Muscle of back (tissue), 13 donors: ENCODE measurements around the gene SMTN. TPM values are rescaled to one million over a fixed set of nuclear protein-coding genes. Genes with fewer than 3 reads are reported as not detected.
"Not testable (repeated sequence)": the region's sequence is repeated elsewhere in the genome, so short reads cannot be mapped to it uniquely, and the experiment has no call there.

ENCODE experiments used
- DNase-seq, 3 donors: peaks; one replicate each; pipeline versions ENCODE4 v3.0.0 to v3.0.0-alpha.2; 2013
- long read RNA-seq, 9 donors: transcript quantifications; one replicate each; lab custom pipeline, GENCODE V29; 2026
- polyA plus RNA-seq, 10 donors: library from polyadenylated mRNA; unstranded; fragments of 120-200 nt; gene quantifications; one replicate each; pipeline ENCODE4 v1.2.1, GENCODE V29; 2013; ENCODE audit not compliant: insufficient read length in 10 of 10

Gene SMTN
- polyA plus RNA-seq = 100 to 1,000 TPM in 9 of 10 donors, 10 to 100 TPM in 1; 98.8 to 216 (median 189) TPM
- long read RNA-seq, donor 1, transcript SMTN-204 (9 exons, 1,735 nt) = major isoform, 17 of 55 reads
- long read RNA-seq, donor 1, partial matches to known transcripts = 34 of 55 reads
- long read RNA-seq, donor 1, other reads (novel, unspliced or antisense) = 0 of 55 reads
- long read RNA-seq, donor 2, transcript SMTN-204 (9 exons, 1,735 nt) = major isoform, 15 of 51 reads
- long read RNA-seq, donor 2, partial matches to known transcripts = 0 of 51 reads
- long read RNA-seq, donor 2, other reads (novel, unspliced or antisense) = 34 of 51 reads
- long read RNA-seq, donor 3 = 0 reads
- long read RNA-seq, donor 4, transcript SMTN-204 (9 exons, 1,735 nt) = major isoform, 11 of 38 reads
- long read RNA-seq, donor 4, partial matches to known transcripts = 11 of 38 reads
- long read RNA-seq, donor 4, other reads (novel, unspliced or antisense) = 14 of 38 reads
- long read RNA-seq, donor 5, transcript SMTN-204 (9 exons, 1,735 nt) = major isoform, 14 of 31 reads
- long read RNA-seq, donor 5, partial matches to known transcripts = 15 of 31 reads
- long read RNA-seq, donor 5, other reads (novel, unspliced or antisense) = 0 of 31 reads
- long read RNA-seq, donor 6, transcript SMTN-204 (9 exons, 1,735 nt) = major isoform, 7 of 38 reads
- long read RNA-seq, donor 6, partial matches to known transcripts = 28 of 38 reads
- long read RNA-seq, donor 6, other reads (novel, unspliced or antisense) = 0 of 38 reads
- long read RNA-seq, donor 7, transcript SMTN-204 (9 exons, 1,735 nt) = major isoform, 10 of 49 reads
- long read RNA-seq, donor 7, partial matches to known transcripts = 38 of 49 reads
- long read RNA-seq, donor 7, other reads (novel, unspliced or antisense) = 0 of 49 reads
- long read RNA-seq, donor 8, transcript SMTN-204 (9 exons, 1,735 nt) = major isoform, 6 of 10 reads
- long read RNA-seq, donor 8, partial matches to known transcripts = 0 of 10 reads
- long read RNA-seq, donor 8, other reads (novel, unspliced or antisense) = 0 of 10 reads
- long read RNA-seq, donor 9 = 0 reads

GRCh38 chr22:31080848-31081649, at the start of gene SMTN:
TSS of gene SMTN (plus strand) at chr22:31081318. CDS start at chr22:31083259, 1,941 bp downstream.
- peak; percentile 94 to 98 (median 96) for DNase-seq

- DNase-seq = peak in 2 of 3 donors; percentile 81 to 92
Measured at GRCh38 chr22:31036671-31037550, 44.2 kb upstream of the SMTN start.

GRCh38 chr22:31038686-31039085, 42.4 kb upstream of the SMTN start:
- peak in 1 of 3 donors; percentile 32 for DNase-seq

- DNase-seq = peak in 2 of 3 donors; percentile 68 to 90
Measured at GRCh38 chr22:31039393-31039792, 41.7 kb upstream of the SMTN start.

- peak in 1 of 3 donors; percentile 17 for DNase-seq
Measured at GRCh38 chr22:31040542-31041398, 40.3 kb upstream of the SMTN start.

GRCh38 chr22:31044262-31044861, 36.8 kb upstream of the SMTN start:
- peak in 2 of 3 donors; percentile 59 to 79 for DNase-seq

- peak in 1 of 3 donors; percentile 42 for DNase-seq
Measured at GRCh38 chr22:31045900-31046538, 35.1 kb upstream of the SMTN start.

GRCh38 chr22:31046539-31047226, 34.4 kb upstream of the SMTN start:
- peak in 2 of 3 donors; percentile 53 to 81 for DNase-seq

- no peak for DNase-seq
Measured at GRCh38 chr22:31048570-31048969, 32.5 kb upstream of the SMTN start.

GRCh38 chr22:31049815-31050420, 31.2 kb upstream of the SMTN start:
- DNase-seq = no peak

- peak in 1 of 3 donors; percentile 75 for DNase-seq
Measured at GRCh38 chr22:31055117-31055634, 25.9 kb upstream of the SMTN start.

GRCh38 chr22:31055635-31056159, 25.4 kb upstream of the SMTN start:
- peak; percentile 84 to 94 (median 93) for DNase-seq

- DNase-seq = no peak
Measured at GRCh38 chr22:31056986-31057599, 24.0 kb upstream of the SMTN start.

- not testable (repeated sequence) for DNase-seq
Measured at GRCh38 chr22:31059663-31060062, 21.5 kb upstream of the SMTN start.

GRCh38 chr22:31062566-31063230, 18.4 kb upstream of the SMTN start:
- DNase-seq = no peak
